Stimulated activated CD4-positive, alpha-beta T cell treated with anti-CD3 and anti-CD28 coated beads, Interleukin-1b, Interleukin-23, amount 100 ng/mL, for 4 hours (primary cell): ENCODE data around the gene NDST3.

Experiments used
- DNase-seq, 2 donors: peaks; one replicate each; pipeline ENCODE4 v3.0.0-alpha.2; 2020; ENCODE audit warnings: low read depth in 2 of 2

NDST3 gene

GRCh38 chr4:118034053-118034785, at the start of gene NDST3:
Gene NDST3, plus strand, starts transcription at chr4:118034486. Its CDS starts 19,425 bp downstream, at chr4:118053911.
- no peak for DNase-seq

DNA sequence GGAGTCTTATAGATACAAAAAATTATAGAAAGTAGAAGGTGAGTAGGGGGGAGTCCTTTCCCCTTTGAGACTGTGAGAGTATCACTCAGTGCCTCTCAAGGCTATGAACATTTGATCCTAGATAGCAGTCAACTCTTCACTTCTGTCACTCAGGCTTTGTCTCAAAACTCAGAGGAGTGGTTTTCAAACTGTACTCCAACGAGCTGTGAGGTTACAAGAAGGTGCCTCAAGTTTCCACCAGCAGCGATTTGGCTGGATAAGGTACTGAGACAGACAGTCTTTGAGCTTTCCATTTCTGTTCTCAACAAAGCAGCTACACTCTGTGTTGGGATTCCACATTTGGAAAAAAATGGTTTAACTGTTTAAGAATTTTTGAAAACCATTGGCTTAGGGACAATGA, 48.0 kb upstream of the NDST3 start:
- DNase-seq: no peak

DNA sequence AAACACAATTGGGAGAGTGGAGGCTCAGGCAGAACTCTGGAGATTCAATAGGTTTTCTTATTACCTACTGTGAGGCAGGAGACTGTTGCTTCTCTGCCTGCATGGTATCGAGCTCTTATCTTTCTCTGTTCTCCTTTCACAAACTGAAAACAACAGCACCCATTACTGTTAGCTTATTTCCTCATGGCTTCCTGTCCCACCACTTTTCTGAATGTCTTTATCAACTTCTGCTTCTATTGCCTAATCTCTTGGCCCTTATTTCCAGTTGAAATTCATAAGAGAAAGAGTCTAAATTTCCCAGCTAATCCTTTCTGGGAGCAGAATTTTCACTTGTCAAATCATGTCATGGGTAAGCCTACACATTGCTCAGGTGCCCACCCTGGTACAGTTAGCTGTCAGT, 46.8 kb upstream of the NDST3 start:
- no peak for DNase-seq

DNA sequence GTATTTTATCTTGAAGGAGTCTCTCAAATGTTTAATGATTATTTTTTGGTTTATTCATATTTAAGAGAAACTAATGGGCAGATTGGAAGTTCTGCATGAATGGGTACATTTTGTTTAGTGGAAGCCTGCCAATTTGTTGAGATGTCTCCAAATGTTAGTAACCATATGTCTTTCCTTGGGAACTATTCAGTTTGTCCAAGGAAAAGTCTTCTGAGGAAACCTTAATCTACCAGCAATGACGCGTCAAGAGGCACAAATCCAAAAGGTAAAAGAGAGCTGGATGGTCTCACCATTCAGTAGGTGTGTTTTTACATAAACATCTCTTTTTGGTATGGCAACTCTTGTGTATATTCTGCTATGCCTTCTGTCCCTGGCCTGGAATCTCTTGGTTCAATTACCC, 37.4 kb upstream of the NDST3 start:
- DNase-seq: no peak

- no peak for DNase-seq
These were observed 30.2 kb upstream of the NDST3 start for GRCh38 chr4:118004088-118004487.

- DNase-seq: no peak
These were observed 28.4 kb upstream of the NDST3 start for GRCh38 chr4:118005883-118006282.

DNA sequence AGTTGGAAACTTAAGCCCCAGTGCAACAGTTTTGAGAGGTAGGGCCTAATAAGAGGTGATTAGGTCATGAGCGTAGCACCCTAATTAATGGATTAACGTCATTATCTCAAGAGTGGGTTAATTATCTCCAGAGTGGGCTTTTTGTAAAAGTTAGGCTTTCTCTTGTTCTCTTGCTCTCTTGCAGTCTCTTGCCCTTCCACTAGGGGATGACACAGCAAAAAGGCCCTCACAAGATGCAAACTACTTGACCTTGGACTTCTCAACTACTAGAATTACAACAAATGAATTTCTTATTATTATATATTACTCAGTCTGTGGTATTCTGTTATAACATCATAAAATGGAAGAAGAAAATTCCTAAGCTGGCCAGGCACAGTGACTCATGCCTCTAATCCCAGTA, 22.1 kb upstream of the NDST3 start:
- DNase-seq: no peak

- DNase-seq: no peak
These were observed 19.5 kb upstream of the NDST3 start for GRCh38 chr4:118014831-118015230.

GRCh38 chr4:118018381-118019145, 15.7 kb upstream of the NDST3 start:
- DNase-seq: no peak

GRCh38 chr4:118026806-118027205, 7.5 kb upstream of the NDST3 start:
- no peak for DNase-seq

DNA sequence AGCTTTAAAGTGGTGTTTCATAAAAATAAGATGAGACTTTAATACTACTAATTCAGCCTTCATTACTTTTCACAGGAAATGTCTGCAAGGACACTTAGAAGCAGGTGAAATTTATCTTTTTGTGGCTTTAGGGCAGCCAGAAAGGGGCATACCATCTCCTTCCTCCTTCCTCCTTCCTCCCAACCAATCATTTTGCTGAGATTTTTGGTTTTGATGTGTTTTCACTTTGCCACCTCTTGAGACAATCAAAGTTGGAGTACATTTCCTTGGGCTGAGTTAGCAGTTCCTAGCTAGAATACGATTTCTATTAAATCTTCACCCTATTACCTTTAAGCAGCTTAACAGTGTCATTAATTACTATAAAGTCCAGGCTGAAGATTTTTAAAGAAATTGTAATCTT, 5.1 kb upstream of the NDST3 start:
- DNase-seq: no peak

DNA sequence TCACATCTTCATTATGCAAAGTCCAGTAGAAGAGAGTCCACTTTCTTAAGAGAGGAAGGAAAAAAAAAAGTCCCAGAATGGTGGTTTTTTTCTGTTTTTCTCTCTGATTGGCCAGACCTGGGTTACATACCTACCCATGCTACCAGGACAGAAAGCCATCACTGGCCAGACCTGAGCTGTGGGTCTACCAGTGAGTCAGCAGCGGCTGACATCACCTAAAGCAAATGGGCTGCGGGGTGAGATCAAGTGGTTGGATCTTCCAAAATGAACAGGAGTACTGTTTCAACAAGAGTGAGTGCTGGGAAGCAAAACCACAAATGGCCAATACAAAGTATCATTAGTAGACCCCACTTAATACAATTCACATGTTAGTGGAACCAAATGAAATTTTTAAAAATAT, 1.6 kb upstream of the NDST3 start:
- DNase-seq: no peak

- DNase-seq: no peak
These were observed 886 bp upstream of the NDST3 start for GRCh38 chr4:118033148-118034052.

- DNase-seq: no peak
These were observed 1.0 kb downstream of the NDST3 start for GRCh38 chr4:118035309-118035708.

GRCh38 chr4:118036336-118036735, 2.0 kb downstream of the NDST3 start:
- DNase-seq: no peak

DNA sequence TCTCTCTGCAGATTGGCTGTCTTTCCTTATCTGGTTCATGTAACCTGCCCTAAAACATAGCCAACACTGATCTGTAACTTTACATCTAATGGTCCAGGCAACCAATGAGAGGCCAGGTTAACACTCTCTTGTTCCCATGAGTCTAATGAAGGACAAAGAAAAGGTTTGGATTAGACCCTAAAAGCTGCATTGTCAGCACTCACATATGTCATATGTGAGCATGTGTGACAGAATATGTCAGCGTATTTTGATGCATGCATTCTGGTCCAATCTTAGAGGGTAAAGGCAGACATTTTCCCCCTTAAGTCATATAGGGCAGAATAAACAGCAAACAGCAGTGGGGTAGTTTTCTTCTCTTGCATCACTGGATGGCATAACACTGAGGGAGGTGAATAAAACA, 3.7 kb downstream of the NDST3 start:
- DNase-seq: no peak

DNA sequence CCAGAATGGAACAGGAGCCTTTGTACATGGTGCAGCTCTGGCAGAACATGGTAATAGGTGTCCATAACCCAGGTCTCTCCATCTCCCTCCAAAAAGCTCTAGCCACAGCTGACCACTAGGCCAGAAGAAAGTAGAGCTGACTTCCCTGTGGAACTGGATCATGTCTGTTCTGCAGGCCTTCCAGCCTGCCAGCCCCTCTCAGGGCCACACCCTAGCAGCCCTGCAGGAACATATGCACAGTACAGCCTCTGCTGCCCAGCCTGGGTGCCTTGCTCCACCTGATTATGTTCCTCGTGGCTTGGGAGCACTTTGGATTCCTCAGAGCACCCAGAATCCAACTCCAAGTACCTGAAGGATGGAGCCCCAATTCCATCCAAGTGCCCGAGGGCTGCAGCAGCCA, 12.0 kb downstream of the NDST3 start:
- DNase-seq: no peak

DNA sequence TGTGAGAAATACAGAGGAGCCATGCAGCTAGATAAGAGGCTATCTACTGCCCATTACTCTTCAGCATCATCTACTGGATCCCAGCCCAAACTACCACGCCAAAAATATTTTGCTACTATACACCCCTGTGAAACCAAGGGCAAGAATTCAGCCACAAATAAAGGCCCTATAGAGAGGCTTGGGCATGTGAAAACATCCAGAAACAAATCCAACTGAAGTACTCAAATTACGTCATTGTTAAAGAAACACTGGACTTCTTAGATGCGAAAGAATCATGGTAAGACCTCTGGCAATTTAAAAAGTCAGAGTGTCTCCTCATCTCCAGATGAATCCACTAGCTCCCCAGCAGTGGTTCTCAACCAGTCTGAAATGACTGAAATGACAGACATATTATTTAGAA, 12.8 kb downstream of the NDST3 start:
- no peak for DNase-seq

DNA sequence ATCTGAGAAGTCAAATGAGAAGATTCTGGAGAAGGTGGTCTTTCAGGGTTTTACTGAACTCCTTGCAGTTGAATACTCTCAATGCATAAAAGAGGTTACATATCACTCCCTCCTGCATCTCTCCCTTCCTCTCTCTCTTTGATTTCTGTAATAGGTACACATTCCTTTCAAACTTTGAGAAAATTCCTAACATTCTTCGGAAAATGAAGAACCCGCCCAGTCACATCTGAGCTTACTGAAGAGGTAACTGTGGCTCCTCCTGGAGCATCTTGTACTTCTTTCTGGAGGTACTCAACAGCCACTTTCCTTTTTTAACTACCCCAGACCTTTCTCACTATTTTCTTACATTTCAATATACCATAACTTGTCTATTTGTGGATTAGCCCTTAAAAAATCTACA, 24.7 kb downstream of the NDST3 start:
- DNase-seq: no peak

GRCh38 chr4:118059397-118059796, 25.1 kb downstream of the NDST3 start:
- no peak for DNase-seq

- no peak for DNase-seq
These were observed 42.9 kb downstream of the NDST3 start for GRCh38 chr4:118076958-118077766.

GRCh38 chr4:118077767-118078105, 43.5 kb downstream of the NDST3 start:
- no peak for DNase-seq
